HG03103 (cell line): ENCODE results near the gene ZNF319.
A peak's percentile ranks its signal among the peaks of the same experiment; 100 is the strongest.

ENCODE experiments used
- ATAC-seq: cut with Tn5 transposase; IDR thresholded peaks from one replicate; pipeline ENCODE4 v1.9.1; 2021; ENCODE audit warnings: low read depth; ENCODE audit not compliant: unreplicated experiment

Gene ZNF319

DNA sequence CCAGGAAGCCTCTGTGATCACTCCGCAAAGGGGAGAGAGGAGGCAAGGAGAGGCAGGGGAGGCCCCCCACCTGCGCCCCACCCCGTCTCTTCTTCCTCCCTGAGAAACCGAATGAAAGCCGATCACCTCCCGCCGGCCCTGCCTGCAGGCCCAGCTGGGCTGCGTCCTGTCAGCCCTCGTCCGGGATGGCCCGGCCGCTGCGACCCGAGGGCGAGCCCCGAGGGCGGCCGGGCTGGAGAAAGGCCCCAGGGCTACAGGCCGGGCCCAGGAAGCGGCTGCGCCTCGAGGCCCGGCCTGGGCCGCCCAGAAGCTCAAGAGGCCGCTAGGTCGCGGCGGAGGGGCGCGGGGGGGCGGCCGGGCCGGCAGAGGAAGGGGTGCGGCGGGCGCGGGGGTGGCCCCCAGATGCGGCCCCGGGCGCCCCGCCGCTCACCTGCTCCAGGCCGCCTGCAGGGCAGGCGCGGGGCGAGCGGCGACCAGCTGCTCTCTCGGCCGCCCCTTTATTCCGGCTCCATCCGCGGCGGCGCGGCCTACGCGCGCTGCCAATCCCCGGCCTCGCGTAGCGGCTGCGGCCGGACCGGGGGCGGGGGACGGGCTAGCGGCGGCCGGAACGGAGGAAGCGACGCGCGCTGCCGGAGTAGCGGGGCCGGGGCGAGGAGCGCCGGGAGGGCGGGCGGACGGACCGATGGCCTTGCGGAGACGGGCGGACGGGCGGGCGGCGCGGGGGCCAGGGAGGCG lies at the start of gene ZNF319:
ZNF319 (minus strand) TSS at position 702 of the 735 bp plus-strand sequence. CDS start 2,407 bp downstream, outside the sequence.
- ATAC-seq, result peak; percentile 17

DNA sequence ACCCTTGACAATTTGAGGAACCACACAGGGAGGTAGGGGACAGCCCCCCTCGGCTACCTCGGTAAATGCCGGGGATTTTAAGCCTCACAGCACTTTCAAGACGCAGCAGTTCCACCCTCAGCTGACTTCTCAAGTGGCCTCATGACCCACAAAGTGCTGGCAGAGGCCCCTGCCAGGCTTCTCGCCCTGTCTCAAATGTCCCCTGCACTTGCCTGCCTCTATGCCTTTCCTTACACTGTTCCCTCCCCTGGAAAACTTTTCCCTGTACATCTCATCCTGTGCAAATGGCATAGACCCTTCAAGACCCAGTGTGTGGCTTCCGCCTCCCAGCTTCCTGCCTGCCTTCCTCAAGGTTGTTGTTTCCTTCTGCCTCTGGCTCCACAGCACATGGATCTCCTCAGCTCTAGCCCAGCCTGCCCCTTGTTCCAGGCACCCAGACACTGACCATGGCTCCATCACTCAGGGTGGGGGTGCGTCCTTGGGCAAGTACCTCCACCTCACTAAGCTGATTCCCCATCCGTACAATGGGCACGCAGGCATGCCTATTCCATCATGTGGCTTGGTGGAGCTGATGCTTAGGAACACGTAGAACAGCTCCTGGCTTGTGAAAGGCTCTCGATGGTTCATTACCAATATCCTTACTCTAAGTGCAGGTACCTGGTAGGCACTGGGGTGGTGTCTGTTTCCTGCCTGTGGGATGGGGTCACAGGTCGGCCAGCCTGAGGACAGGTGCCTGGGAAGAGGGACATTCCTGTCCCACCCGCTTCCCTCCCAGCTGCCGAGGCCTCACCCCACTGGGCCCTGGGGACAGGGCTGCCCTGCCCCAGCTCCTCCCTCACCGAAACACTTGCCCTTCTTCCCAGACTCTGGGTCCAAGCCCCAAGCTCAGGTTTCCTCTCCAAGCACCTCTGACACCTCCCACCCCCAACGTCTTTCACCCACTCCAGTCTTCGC lies 49.0 kb upstream of the ZNF319 start:
- ATAC-seq, result no peak

GRCh38 chr16:58048494-58049231 lies 48.2 kb upstream of the ZNF319 start:
- no peak for ATAC-seq

DNA sequence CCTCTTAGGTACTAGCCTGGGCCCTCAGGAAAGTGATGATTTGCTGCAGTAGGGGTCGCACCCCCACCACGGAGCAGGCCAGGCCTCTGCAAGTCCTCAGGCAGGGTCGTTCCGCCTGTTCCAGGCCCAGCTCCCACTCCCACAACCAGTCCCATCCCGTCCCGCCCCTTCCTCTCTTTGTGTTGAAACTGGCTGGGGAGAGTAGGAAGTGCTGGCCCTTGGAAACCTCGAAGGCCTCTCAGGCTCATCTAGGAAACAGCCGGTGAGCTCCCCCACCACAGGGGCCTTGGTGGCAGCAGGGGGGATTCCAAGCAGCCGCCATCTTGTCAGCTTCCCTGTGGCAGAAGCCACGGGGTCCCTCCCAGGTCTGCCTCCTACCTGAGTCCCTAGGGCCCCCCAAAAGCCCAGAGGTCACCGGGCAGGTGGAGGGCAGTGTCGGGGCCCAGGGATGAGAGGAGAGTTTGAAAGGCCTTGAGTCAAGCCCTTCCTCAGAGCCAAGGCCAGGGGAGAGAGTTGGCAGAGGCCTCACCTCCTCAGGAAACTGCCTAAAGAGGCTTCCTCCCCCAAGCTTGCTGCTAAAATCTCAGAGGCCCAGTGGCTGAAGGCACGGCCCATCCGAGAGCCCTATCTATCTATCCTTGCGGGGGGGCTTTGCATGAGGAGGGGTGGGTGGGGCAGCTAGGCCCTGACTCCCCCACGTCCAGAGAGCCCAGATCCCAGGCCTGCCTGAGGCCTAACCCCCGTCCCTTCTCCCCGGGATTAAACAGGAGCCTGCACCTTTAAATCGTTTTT lies 47.3 kb upstream of the ZNF319 start:
- no peak for ATAC-seq

- ATAC-seq, result no peak
These were observed 46.5 kb upstream of the ZNF319 start for GRCh38 chr16:58046936-58047335.

DNA sequence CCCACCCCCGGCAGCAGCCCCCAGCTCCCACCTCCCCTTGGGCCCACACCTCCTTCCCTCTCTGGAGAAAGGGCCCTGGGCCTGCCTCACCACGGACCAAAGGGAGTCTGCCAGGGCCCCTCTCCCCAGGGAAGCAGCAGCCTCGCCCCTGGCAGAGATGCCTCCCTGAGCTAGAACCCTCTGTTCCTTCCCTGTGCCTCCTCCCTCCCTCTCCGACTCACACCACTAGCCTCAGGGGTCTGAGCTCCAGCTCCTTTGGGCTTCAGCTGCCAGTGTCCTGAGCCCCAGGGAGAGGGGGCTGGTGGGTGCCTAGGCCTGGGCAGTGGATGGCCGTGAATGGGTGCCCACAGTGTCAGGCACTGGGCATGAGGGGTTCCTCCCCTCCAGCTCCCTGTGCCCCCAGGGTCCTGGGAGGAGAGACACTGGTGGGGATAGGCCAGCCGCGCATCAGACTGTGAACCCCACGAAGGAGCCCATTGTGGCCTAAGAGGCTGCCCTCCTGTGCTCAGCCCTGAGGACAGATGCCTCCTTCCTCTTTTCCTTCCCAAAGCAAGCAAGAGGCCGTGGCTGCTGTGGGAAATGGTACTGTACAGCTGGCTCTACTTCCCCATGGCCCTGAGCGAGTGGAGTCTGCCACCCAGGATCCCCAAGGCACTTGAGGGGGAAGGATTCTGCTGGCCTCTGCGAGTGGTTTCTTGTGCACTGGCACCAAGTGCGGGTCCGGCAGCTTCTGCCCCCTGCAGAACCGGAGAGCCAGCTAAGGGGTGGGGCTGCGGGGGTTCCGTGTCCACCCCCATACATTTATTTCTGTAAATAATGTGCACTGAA lies 45.8 kb upstream of the ZNF319 start:
- ATAC-seq, result no peak

DNA sequence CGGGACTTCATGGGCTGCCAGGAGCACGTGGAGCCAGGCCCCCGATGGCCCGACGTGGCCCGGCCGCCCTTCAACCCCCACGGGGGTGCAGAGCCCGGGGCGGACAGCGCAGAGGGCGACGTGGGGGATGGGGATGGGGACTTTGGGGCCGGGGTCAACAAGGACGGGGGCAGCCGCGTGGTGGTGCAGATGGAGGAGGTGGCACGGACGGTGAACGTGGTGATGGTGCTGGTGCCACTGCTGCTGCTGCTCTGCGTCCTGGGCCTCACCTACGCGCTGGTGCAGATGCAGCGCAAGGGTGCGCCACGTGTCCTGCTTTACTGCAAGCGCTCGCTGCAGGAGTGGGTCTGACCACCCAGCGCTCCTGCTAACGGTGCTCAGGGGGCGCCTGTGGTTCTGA lies 44.6 kb upstream of the ZNF319 start:
- ATAC-seq, result no peak

GRCh38 chr16:58044266-58045019 lies 44.0 kb upstream of the ZNF319 start:
- no peak for ATAC-seq

DNA sequence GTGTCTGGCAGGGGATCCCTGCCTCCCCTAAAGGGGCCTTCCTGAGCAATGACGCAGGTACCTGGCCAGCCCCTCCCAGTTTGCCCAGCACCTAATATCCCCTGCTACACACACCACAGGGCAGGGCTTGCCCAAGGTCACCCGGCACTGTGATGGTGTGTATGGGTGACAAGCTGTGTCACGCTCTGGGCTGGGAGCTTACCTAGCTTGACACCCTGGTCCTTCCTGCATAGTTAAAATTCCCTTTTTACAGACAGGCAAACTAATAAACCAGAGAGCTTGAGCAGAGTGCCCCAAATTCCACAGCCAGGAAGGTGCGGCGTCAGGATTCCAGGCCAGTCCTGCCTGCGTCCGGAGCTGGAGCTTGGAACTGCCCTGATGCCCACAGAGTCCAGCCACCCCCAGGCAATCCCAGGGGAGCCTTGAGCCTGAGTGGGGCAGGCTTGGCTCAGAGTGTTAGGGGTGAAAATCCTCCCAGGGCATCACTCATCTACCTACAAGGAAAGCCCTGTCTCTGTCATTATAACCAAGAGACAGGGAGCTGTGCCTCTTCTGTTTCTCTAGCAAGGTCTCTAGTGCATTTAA lies 43.2 kb upstream of the ZNF319 start:
- ATAC-seq, result no peak

DNA sequence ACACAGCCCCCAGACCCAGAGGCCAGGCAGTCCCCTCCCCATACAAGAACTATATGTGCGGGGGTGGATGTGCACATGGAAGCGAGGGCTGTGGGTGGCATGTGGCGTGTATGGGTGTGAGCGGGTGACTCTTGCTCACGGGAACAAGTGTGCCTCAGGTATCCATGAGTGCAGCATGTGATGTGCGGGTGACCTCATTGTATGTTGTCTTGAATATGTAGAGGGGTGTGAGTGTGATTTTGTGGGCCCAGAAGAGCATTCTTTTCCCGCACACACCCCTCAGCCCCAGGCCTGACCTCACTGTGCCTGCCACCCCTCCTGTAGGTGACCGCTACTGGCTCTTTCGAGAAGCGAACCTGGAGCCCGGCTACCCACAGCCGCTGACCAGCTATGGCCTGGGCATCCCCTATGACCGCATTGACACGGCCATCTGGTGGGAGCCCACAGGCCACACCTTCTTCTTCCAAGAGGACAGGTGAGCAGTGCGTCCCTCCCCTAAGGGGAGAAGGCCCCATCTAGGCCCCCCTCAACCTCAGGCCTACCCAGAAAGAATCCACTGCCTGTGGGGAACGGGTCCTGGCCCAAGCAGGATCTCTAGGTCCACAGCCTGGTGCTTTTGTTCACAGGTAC lies 42.5 kb upstream of the ZNF319 start:
- ATAC-seq, result no peak

DNA sequence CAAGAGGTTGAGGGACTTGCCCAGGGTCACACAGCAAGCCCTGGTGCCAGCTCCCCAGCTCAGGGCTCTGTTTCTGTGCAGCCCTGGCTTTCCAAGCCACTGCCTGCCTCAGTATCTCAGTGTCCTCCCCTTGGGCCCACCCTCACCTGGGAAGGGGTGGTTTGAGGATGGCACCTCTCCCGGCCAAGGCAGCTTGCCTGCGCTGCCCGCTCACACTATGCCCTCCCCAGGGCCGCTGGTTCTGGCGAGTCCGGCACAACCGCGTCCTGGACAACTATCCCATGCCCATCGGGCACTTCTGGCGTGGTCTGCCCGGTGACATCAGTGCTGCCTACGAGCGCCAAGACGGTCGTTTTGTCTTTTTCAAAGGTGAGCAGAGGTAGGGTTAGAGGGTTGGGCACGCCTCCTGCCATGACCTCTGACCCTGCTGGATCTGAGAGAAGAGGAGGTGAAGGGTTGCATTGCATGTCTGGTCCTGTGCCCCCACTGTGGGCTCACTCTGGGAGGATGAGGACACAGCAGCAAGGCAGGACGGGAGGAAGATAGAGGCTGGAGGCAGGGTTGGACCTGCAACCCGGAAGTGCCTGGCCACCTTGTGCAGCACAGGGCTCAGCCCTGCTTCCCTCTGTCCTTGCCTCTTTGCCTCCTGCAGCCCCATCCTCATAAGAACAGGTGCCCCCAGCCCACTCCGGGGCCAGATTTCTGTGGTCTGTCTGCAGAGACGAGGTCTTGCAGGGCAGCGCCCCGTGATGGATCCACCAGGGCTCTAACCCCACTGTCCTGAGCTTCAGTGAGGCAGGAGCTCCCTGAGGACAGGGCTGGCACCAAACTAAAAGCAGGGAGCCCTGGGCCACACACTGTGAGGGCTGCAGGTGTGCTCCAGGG lies 41.8 kb upstream of the ZNF319 start:
- ATAC-seq, result no peak

DNA sequence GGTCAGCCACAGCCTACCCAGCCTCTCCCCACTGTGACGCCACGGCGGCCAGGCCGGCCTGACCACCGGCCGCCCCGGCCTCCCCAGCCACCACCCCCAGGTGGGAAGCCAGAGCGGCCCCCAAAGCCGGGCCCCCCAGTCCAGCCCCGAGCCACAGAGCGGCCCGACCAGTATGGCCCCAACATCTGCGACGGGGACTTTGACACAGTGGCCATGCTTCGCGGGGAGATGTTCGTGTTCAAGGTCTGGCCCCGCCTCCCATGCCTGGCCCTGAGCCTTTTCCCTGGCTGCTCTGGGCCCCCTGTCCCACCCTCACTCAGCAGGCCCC lies 41.1 kb upstream of the ZNF319 start:
- no peak for ATAC-seq

DNA sequence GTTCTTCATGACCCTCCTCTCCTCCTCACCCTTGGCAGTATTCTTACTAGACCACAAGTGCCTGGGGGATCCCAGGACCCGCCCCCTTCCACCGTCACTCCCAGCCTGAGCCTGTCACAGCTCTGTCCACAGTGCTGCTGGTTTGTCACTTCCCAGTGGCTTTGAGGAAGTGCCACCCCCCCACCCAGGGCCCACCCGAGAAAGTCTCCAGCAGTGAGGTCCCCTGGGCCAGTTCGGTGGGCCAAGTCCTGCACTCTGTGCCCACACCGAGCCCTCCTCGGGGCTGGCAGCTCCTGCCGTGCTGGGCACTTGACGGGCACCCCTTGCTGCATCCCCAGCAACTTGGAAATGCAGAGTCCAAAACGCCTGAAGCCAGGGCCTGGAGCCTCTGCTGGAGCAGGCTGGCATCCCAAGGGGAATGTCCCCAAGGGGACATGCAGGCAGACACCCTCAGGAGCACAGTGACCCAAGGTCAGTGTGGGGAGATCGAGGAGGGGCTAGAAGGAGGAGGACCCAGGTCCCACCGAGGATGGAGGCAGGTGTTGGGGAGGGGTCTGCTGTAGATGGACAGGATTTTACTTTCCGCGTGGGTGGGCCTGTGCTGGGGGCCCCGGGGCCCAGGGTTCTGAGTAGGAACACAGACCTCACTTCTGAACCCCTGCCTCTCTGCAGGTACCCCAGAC lies 40.6 kb upstream of the ZNF319 start:
- ATAC-seq, result no peak

- no peak for ATAC-seq
These were observed 40.0 kb upstream of the ZNF319 start for GRCh38 chr16:58040496-58040846.

DNA sequence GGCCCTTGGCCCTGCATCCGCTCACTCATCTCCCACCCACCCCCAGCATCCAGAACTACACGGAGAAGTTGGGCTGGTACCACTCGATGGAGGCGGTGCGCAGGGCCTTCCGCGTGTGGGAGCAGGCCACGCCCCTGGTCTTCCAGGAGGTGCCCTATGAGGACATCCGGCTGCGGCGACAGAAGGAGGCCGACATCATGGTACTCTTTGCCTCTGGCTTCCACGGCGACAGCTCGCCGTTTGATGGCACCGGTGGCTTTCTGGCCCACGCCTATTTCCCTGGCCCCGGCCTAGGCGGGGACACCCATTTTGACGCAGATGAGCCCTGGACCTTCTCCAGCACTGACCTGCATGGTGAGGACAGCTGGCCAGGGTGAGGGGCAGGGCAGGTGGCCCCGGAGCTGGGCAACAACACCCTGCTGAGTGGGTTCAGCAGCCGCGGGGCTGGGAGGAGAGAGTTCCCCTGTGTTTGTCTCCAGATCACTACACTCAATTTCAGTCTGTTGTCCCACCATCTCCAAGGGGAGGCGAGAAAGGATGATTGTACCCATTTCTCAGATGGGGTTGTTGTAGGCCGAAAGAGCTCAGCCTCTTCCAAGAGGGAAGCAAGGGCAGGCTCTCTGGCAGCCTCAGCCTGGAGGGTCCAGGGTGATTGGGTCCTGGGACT lies 39.5 kb upstream of the ZNF319 start:
- no peak for ATAC-seq

GRCh38 chr16:58038219-58038641 lies 37.8 kb upstream of the ZNF319 start:
- no peak for ATAC-seq
